H1 (cell line): ENCODE results near the gene CSNK1D.

Experiments used
- BACH1 ChIP-seq: IDR thresholded peaks from 2 replicates; pipeline ENCODE4 v1.6.1; 2012; ENCODE audit warnings: low read length, improper control_type of control experiment
- CTCF ChIP-seq, 3 experiments: IDR thresholded peaks; 1 replicate in 2 of 3; 2 replicates in 1 of 3; pipeline versions ENCODE4 v1.5.1 to v1.6.1; 2011; ENCODE audit warnings: low read length in 3 of 3, mild to moderate bottlenecking in 3 of 3, inconsistent platforms in 2 of 3, low read depth in 1 of 3, moderate library complexity in 1 of 3; ENCODE audit not compliant: insufficient read depth in 1 of 3; ENCODE audit errors: control extremely low read depth in 1 of 3
- EGR1 ChIP-seq: IDR thresholded peaks from 2 replicates; pipeline ENCODE4 v1.6.1; 2011; ENCODE audit warnings: low read depth, low read length, borderline replicate concordance
- EP300 ChIP-seq, 2 experiments: IDR thresholded peaks; 1 replicate in 1 of 2; 2 replicates in 1 of 2; pipeline ENCODE4 v1.6.1; 2011 to 2012; ENCODE audit warnings: low read depth in 2 of 2, low read length in 2 of 2, mild to moderate bottlenecking in 2 of 2, borderline replicate concordance in 1 of 2, inconsistent platforms in 1 of 2, moderate library complexity in 1 of 2
- EZH2 ChIP-seq: fragments of 200-600 bp; sonication (generic); IDR thresholded peaks from 2 replicates; pipeline ENCODE4 v1.7.1; 2012; ENCODE audit warnings: low read depth, mild to moderate bottlenecking, moderate library complexity, low read length, inconsistent platforms; ENCODE audit not compliant: severe bottlenecking
- GABPA ChIP-seq: IDR thresholded peaks from 2 replicates; pipeline ENCODE4 v1.6.1; 2011; ENCODE audit warnings: mild to moderate bottlenecking, low read length, moderate library complexity, borderline replicate concordance; ENCODE audit not compliant: insufficient read depth
- HDAC2 ChIP-seq, 2 experiments: fragments of 300-600 bp in 1 of 2; sonication (generic) in 1 of 2; IDR thresholded peaks; 2 replicates each; pipeline ENCODE4 v1.6.1; 2011 to 2012; ENCODE audit warnings: low read depth in 2 of 2, low read length in 2 of 2, mild to moderate bottlenecking in 2 of 2, moderate library complexity in 2 of 2, borderline replicate concordance in 1 of 2, inconsistent platforms in 1 of 2
- POLR2A ChIP-seq, 2 experiments: IDR thresholded peaks; 1 replicate in 1 of 2; 2 replicates in 1 of 2; pipeline ENCODE4 v1.6.1; 2011; ENCODE audit warnings: low read depth in 2 of 2, low read length in 2 of 2, mild to moderate bottlenecking in 2 of 2; ENCODE audit errors: control extremely low read depth in 1 of 2
- RAD21 ChIP-seq, 2 experiments: IDR thresholded peaks in 1 of 2; conservative IDR thresholded peaks in 1 of 2; 2 replicates each; pipeline ENCODE4 v1.6.1; 2011; ENCODE audit warnings: low read depth in 2 of 2, low read length in 2 of 2, improper control_type of control experiment in 1 of 2, inconsistent platforms in 1 of 2, mild to moderate bottlenecking in 1 of 2, moderate library complexity in 1 of 2
- SP4 ChIP-seq: IDR thresholded peaks from 2 replicates; pipeline ENCODE4 v1.6.1; 2012; ENCODE audit warnings: low read length, inconsistent platforms
- TBP ChIP-seq: IDR thresholded peaks from 2 replicates; pipeline ENCODE4 v1.6.1; 2011; ENCODE audit warnings: low read depth, low read length, improper control_type of control experiment
- USF2 ChIP-seq: IDR thresholded peaks from 2 replicates; pipeline ENCODE4 v1.6.1; 2011; ENCODE audit warnings: low read length, improper control_type of control experiment

- TF ChIP-seq POLR2A (IDR thresholded peaks at IDR 0.05; ENCODE audit: control extremely low read depth in 1 of 2, low read depth in 2 of 2, low read length in 2 of 2) (no peak), CTCF (IDR thresholded peaks at IDR 0.05; ENCODE audit: control extremely low read depth in 1 of 3, insufficient read depth in 1 of 3, low read depth in 1 of 3, low read length in 3 of 3) (no peak), SP4 (no peak), EZH2 (no peak), EP300 (IDR thresholded peaks at IDR 0.05; ENCODE audit: borderline replicate concordance in 1 of 2, low read depth in 2 of 2, low read length in 2 of 2) (no peak), RAD21 (IDR thresholded peaks at IDR 0.05 in 1 of 2, conservative IDR thresholded peaks at IDR 0.05 in 1 of 2; ENCODE audit: low read depth in 2 of 2, low read length in 2 of 2) (no peak), GABPA (no peak), BACH1 (no peak), HDAC2 (IDR thresholded peaks at IDR 0.05; ENCODE audit: borderline replicate concordance in 1 of 2, low read depth in 2 of 2, low read length in 2 of 2) (no peak), EGR1 (no peak), TBP (no peak), USF2 (no peak)
Measured at GRCh38 chr17:82249896-82250581, 23.5 kb downstream of the CSNK1D start.
